ENCODE data around the gene PTH2.
"Not testable (repeated sequence)": the region's sequence is repeated elsewhere in the genome, so short reads cannot be mapped to it uniquely, and the experiment has no call there.

Gene PTH2

GRCh38 chr19:49378512-49378911 lies 44.7 kb downstream of the PTH2 start:
- DNase-seq (ENCODE audit: low read depth): no peak

DNA sequence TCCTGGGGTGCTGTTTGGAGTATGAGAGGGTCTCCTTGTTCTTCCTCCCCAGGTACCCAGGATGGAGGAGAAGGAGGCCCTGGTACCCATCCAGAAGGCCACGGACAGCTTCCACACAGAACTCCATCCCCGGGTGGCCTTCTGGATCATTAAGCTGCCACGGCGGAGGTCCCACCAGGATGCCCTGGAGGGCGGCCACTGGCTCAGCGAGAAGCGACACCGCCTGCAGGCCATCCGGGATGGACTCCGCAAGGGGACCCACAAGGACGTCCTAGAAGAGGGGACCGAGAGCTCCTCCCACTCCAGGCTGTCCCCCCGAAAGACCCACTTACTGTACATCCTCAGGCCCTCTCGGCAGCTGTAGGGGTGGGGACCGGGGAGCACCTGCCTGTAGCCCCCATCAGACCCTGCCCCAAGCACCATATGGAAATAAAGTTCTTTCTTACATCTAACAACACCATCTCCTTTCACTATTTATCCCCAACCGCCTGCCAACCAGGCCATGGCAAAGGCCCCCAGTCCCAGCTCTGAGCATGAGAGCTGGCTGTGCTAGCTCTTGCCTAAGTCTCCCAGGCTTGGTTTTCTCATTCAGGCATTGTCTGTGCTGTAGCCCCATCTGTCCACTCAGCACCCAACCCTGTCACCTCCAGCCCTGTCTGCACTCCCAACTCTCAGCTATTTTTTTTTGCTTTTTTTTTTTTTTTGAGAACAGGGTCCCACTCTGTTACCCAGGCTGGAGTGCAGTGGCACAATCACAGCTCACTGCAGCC lies 48.4 kb downstream of the PTH2 start:
- no peak for DNase-seq (ENCODE audit: low read depth)

- not testable (repeated sequence) for DNase-seq (ENCODE audit: low read depth)
Observed at GRCh38 chr19:49373174-49373573, 50.1 kb downstream of the PTH2 start.
